ENCODE data around the gene PTPRS. TPM values are rescaled to one million over a fixed set of nuclear protein-coding genes. Genes with fewer than 3 reads are reported as not detected.

Gene PTPRS
- total RNA-seq = 269 TPM

DNA sequence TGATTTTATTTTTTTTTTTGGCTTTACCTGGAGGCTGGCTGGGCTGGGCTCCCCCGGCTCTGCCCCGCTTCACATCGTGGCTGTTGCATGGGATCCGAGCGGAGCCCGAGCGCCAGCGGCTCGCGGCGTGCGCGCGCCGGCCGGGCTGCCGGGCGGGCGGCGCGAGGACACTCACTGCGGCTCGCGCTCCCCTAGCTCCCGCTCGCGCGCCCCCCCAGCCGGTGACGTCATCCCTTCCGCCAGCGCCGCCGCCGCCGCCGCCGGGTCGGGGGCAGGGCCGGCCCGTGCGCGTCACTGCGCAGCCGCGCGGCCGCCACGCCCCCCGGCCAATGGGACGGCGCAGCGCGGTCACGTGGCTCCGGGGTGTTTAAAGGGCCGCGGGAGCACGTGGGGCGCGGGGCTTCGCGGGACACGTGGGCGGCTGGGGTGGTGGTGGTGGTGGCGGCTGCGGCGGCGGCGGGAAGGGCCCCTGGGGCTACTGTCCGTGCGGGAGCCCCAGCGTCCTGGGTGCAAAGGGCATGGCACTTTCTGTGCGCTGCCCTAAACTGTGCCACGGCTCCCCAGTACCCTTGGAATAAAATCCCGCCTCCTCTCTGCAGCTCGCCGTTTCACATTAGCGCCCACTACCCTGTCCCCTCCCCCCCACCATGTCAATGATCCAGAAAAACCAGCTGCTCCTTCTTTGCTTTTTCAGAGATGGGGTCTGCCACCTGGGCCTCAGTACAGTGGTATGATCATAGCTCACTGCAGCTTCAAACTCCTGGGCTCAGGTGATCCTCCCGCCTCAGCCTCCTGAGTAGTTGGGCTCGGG lies at the start of gene PTPRS:
PTPRS (minus strand) TSS at position 176 of the 811 bp plus-strand sequence. CDS start 54,672 bp downstream, outside the sequence.

Other genes starting within 250 kb of the PTPRS start
- not detected for gene ZNRF4, start 114.6 kb upstream of the PTPRS start, total RNA-seq
- gene TINCR, start 227.1 kb upstream of the PTPRS start, total RNA-seq = 13.4 TPM

All from diencephalon (tissue), 1 donor.